ENCODE measurements around the gene NABP2. TPM values are rescaled to one million over a fixed set of nuclear protein-coding genes. Genes with fewer than 3 reads are reported as not detected.

Gene NABP2
- total RNA-seq, 1 experiment from 2014 or later = 49.0 TPM

- Histone ChIP-seq H4K5ac (ENCODE audit: insufficient read length, low read depth, low read length) (no peak overlapping the region), H3K4ac (ENCODE audit: low read depth, low read length) (no peak overlapping the region), H4K91ac (ENCODE audit: insufficient read length, low read depth, low read length) (no peak overlapping the region), H3K18ac (ENCODE audit: insufficient read length, low read depth, low read length) (no peak overlapping the region), H2BK5ac (ENCODE audit: insufficient read length, low read length) (no peak overlapping the region), H4K8ac (replicated peaks; ENCODE audit: insufficient read length, low read depth, low read length) (no peak overlapping the region), H3K23ac (ENCODE audit: insufficient read length, low read depth, low read length) (no peak overlapping the region), H3K9me3 (ENCODE audit: control insufficient read depth, low read depth, low read length) (no peaks in the 10 kb centered on the region), H3T11ph (ENCODE audit: low read length) (no peak overlapping the region), H3K14ac (ENCODE audit: insufficient read depth, low read length) (no peak overlapping the region), H2BK120ac (ENCODE audit: low read depth, low read length, poor library complexity, severe bottlenecking) (no peak overlapping the region), H3K27me3 (ENCODE audit: insufficient read depth, low read length) (no peaks in the 10 kb centered on the region), H3K4me1 (ENCODE audit: insufficient read depth, low read length) (no peaks in the 10 kb centered on the region), H3K56ac (ENCODE audit: insufficient read length, low read depth, low read length) (no peak overlapping the region), H2AK5ac (ENCODE audit: insufficient read length, low read length) (no peak overlapping the region), H3K9ac (ENCODE audit: extremely low read depth, insufficient read length, low read length) (no peak overlapping the region), H3K27ac (ENCODE audit: insufficient read length, low read depth, low read length) (no peak overlapping the region), H3K23me2 (ENCODE audit: insufficient read length, low read depth, low read length, poor library complexity, severe bottlenecking) (no peaks in the 10 kb centered on the region), H3K4me2 (ENCODE audit: insufficient read depth, insufficient read length, low read length) (no peak overlapping the region), H2BK15ac (ENCODE audit: low read depth, low read length) (no peak overlapping the region), H2BK12ac (ENCODE audit: insufficient read length, low read depth, low read length) (no peak overlapping the region), H2BK20ac (ENCODE audit: low read depth, low read length, poor library complexity, severe bottlenecking) (no peak overlapping the region), H2AFZ (ENCODE audit: low read length) (no peak overlapping the region), H3K79me1 (ENCODE audit: insufficient read depth, low read depth, low read length, poor library complexity, severe bottlenecking) (no peaks in the 10 kb centered on the region), H4K20me1 (ENCODE audit: control insufficient read depth, insufficient read depth, insufficient read length) (no peaks in the 10 kb centered on the region), H3K79me2 (ENCODE audit: insufficient read depth, low read length) (no peaks in the 10 kb centered on the region)
- no CpG with 5 or more reads among the region's 2 CpGs for WGBS (ENCODE audit: extremely low coverage, insufficient read length, low lambda C conversion rate)
- no peaks in the 10 kb centered on the region for H3K27me3 Mint-ChIP-seq (ENCODE audit: low read depth)
- no peak for DNase-seq
- peaks cover 5 to 10% of the 10 kb centered on the region in 2 experiments for H3K4me1 Mint-ChIP-seq
- no peak overlapping the region for H3K4me3 Mint-ChIP-seq
- peaks cover 17 to 40% (median 29%) of the 10 kb centered on the region in 3 experiments; a peak in 6 of 7 replicates for H3K36me3 Mint-ChIP-seq (ENCODE audit: insufficient read depth in 1 of 3, low read depth in 3 of 3)
- H3K27ac Mint-ChIP-seq = no peak overlapping the region
- no peaks in the 10 kb centered on the region for H3K9me3 Mint-ChIP-seq
- TF ChIP-seq CTCF (conservative IDR thresholded peaks at IDR 0.05) = no peak
These were observed 21.3 kb upstream of the NABP2 start for GRCh38 chr12:56202838-56203237.
